Measurements from ENCODE around the gene IGSF21.

The IGSF21 gene

GRCh38 chr1:18233176-18233864 is 125.7 kb downstream of the IGSF21 start:
- no peak for DNase-seq

DNA sequence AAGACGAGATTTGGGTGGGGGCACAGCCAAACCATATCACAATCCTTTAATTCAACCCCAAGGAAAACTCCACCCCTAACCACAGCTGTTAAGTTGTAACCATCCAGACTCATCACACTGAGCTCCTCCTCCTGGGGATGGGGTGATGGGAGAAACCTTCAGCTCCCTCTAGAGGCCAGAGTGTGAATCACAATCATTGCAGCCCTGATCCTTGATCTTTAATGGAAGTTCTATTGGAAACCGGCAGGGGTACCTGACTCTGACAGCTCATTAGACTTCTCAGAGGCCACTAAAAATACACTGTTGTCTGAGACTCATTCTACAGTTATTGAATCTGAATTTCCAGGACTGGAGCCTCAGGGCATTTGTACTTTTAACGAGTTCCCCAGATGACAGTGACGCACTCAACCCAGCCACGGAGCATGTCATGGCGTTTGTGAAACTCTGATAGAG is 127.2 kb downstream of the IGSF21 start:
- DNase-seq: peak; percentile 48

DNA sequence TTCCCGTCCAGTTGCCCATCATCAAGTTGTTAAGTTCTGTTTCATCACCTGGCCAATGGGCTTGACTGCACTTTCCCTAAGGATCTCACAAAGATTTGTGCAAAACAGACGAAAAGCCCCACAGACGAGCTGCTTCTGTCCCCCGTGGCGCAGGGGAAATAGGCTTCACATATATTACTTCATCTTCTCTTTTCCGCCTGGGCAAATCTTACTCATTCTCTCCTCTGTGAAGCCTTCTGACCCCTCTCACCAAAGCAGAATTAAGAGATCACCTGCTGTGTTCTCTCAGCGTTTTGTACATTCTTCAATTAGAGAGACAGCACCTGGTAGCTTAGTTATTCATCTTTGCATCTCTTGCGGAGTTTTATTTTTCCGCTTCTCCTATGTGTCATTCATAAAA is 129.8 kb downstream of the IGSF21 start:
- no peak for DNase-seq

- DNase-seq: no peak
Measured at GRCh38 chr1:18238190-18238589, 130.6 kb downstream of the IGSF21 start.

DNA sequence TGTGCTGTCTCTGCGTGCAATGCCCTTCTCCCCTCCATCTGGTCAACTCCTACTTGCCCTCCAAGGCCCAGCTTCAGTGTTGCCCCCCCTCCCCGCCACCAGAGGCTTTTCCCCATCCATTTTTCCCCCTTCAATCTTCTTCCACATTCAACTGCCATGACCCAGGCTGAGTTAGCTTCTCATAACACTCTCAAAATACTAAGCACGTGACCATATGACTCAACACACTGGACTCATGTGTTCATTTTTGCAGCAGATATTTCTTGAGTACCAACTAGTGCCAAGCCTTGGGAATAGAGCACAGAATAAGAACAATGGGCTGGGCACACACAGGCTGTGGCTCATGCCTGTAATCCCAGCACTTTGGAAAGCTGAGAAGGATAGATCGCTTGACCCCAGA is 132.1 kb downstream of the IGSF21 start:
- no peak for DNase-seq

GRCh38 chr1:18240906-18241305 is 133.3 kb downstream of the IGSF21 start:
- DNase-seq: no peak

DNA sequence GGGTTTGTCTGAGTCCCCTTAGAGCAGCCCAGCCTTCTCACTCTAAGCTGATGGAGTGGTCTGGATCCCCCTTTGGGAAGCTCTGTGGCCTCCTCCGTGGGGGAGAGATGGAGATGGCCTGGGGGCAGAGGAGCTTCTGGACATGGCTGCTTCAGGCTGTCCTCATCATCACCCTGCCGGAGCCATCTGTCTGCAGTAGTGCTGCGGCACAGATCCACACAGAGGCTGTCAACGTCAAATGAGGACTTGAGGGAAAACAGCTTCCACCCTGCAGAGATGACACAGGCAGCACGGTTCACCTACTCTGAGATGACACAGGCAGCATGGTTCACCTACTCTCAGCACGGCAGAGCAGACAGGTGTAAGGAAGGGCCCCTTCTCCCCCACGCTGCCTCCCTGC is 134.3 kb downstream of the IGSF21 start:
- no peak for DNase-seq

DNA sequence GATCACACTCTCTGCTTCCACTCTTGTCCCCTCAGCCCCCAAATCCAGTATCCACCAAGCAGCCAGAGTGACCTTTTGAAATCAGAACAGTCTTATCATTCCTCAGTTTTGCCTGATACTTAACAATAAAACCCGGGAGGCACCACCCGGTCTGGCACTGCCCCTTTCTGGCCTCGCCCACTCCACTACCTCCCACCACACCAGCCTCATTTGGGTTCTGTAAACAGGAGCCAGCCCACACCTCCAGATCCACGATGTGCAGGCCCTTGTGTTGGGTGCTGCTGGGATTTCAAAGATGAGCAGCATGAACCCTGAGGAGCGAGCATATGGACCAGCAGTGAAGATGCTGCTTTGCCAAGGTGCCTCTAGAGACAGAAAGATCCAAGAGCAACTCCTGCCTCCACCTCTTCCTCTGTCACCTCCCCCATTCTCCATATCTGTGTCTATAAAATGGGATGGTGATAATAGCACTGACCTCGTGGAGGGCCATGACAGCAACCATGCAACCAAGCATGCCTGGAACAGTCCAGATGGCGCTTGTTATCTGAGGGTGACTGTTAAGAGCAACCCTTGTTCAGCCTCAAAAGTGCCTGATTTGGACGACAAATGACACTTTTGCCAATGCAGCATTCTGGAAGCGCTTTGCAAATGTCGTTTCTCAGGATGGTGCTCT is 136.0 kb downstream of the IGSF21 start:
- no peak for DNase-seq

DNA sequence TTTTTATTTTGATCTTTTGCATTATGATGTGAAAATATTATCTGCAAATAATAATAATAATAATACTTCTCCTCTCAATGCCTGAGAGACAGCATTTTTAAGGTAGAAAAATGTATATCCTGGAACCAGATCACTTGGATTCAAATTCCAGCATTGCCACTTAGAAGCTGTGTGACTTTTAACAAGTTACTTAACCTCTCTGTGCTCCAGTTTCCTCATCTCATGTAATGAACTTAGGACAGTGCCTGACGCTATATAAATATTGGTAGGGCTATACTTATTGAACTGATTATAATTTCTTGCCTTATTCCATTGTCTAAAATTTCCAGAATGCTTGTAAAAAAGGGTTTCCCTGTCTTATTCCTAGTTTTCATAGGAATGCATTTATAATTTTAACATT is 137.2 kb downstream of the IGSF21 start:
- DNase-seq: no peak

DNA sequence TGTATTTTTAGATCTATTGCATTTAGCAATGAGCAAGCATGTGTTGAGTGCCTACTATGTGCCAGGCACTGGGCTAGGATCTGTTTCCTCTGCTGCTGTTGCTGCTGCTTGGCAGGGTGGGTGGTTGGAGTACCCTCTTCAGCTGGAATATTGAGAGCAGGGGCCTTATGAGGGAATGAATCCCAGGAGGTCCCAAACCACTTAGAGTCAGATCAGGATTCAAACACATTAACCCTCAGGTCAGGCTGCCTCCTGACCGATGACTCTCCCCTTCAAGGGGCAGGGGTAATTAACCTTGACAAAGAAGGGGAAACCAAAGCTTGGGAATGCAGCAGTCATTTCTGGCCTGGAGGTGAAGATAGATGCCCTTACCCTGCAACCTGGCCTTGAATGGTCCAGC is 138.0 kb downstream of the IGSF21 start:
- no peak for DNase-seq

DNA sequence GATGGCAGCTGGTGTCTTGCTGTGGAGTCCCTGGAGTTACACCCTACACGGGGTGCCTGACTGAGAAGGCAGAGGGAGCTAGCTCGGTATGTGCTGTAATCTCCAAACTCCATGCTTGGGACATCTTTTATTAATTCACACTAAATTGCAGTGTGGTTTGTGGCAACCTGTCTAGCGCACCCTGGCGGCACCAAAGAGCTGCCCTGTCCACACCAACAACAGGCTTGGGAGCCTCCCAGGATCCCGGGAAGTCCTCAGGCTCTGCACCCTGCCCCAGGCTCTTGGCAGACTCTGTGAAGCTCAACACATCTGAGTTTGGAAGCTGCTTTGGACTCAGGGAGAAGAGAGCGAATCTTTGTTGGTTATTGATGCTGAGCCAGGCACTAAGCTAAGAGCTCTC is 138.9 kb downstream of the IGSF21 start:
- no peak for DNase-seq

- no peak for DNase-seq
Measured at GRCh38 chr1:18247151-18247550, 139.6 kb downstream of the IGSF21 start.

- peak; percentile 91 for DNase-seq
Measured at GRCh38 chr1:18249631-18250030, 142.0 kb downstream of the IGSF21 start.

DNA sequence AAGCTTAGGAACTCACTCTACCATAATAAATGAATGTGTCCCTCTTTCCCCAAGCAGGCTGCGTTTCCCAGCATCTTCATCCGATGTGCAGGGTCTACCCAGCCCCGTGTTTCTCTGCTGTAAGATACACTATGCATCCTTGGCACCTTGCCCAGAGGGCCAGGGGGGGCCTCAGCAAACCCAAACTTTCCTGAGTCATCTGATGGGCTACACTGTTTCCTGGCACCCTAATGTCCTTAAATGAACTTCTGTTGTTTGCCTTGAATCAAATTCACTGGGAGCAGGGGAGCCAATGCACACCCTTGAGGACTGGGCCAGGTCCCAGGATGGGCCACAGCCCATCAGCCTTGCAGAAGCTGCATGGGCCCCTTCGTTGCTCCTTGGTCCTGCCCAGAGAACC is 145.5 kb downstream of the IGSF21 start:
- peak; percentile 73 for DNase-seq

- DNase-seq: no peak
Measured at GRCh38 chr1:18256282-18257235, 149.0 kb downstream of the IGSF21 start.

GRCh38 chr1:18257778-18258177 is 150.2 kb downstream of the IGSF21 start:
- no peak for DNase-seq

GRCh38 chr1:18261891-18262290 is 154.3 kb downstream of the IGSF21 start:
- no peak for DNase-seq

DNA sequence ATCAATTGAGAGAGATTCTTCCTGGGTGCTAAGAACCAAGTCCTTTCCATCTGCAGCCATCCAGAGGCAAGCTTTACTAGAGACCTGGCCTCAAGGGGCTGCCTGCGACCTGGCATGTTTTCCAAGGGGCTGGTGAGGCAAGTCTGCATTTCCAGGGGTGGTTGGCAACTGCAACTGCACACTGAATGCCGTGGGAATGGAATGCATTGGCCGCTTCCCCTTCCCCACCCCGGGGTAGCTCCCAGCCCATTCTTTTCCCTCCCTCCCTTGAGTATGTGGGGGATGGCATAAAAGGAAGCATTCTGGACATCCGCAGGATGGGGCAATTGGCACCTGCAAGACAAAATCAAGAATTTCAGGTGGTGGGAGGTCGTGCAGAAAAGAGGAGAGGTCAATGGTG is 155.1 kb downstream of the IGSF21 start:
- DNase-seq: no peak

GRCh38 chr1:18263547-18264120 is 156.0 kb downstream of the IGSF21 start:
- no peak for DNase-seq

- DNase-seq: no peak
Measured at GRCh38 chr1:18264450-18265039, 156.9 kb downstream of the IGSF21 start.

GRCh38 chr1:18265641-18266040 is 158.0 kb downstream of the IGSF21 start:
- no peak for DNase-seq

GRCh38 chr1:18266391-18266790 is 158.8 kb downstream of the IGSF21 start:
- no peak for DNase-seq

- DNase-seq: no peak
Measured at GRCh38 chr1:18271336-18271735, 163.7 kb downstream of the IGSF21 start.
